ENCODE measurements around the gene ABHD16A. TPM values are rescaled to one million over a fixed set of nuclear protein-coding genes. Genes with fewer than 3 reads are reported as not detected.
A peak's percentile ranks its signal among the peaks of the same experiment; 100 is the strongest.

Gene ABHD16A
- total RNA-seq, 1 donor from 2014 or later = 54.7 TPM

DNA sequence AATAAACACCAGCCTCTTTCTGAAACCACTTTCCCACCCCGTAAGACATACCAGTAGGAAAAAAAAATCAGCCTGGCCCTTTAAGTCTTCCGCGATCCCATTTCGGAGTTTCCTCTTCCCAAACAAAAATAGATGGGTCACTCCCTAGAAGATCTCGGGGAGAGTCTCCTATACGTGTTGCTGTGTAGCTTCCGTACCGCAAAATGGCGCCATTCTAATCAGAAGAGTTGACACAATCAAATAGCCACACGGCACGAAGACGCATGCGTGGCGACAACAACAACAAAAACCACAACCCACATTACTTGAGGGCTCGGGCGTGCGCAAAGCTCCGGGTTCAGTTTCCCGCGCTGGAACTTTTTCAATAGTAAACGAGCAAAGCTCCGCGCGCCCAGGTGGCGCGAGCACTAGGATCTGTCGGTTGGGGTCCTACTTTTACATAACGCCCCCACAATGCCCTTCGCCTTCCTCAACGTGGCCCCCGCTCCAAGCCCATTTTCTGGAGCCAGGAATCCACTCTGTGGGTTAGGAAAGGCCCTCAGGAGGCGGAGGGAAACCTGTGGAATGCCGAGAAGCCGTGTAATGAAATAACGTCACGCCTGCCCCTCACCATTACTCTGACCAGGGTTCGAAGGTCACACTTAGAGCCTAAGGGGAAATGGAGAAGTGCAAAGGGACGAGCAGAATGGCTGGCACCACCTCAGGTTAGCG, 38.2 kb downstream of the ABHD16A start, which contains the start of gene GPANK1:
GPANK1 (minus strand) TSS at position 208 of the 711 bp plus-strand sequence. CDS start 519 bp downstream, outside the sequence.
- peak; percentile 59 for DNase-seq (ENCODE audit: low spot score)
- H3K27ac Mint-ChIP-seq (ENCODE audit: unreplicated experiment) = peak within 1 kb of the TSS; percentile 97
- H3K4me3 Mint-ChIP-seq (ENCODE audit: unreplicated experiment) = peak within 1 kb of the TSS; percentile 97
- H3K27me3 Mint-ChIP-seq (ENCODE audit: unreplicated experiment) = peaks cover 5% of the 10 kb centered on the region
- TF ChIP-seq, protein P1, sequence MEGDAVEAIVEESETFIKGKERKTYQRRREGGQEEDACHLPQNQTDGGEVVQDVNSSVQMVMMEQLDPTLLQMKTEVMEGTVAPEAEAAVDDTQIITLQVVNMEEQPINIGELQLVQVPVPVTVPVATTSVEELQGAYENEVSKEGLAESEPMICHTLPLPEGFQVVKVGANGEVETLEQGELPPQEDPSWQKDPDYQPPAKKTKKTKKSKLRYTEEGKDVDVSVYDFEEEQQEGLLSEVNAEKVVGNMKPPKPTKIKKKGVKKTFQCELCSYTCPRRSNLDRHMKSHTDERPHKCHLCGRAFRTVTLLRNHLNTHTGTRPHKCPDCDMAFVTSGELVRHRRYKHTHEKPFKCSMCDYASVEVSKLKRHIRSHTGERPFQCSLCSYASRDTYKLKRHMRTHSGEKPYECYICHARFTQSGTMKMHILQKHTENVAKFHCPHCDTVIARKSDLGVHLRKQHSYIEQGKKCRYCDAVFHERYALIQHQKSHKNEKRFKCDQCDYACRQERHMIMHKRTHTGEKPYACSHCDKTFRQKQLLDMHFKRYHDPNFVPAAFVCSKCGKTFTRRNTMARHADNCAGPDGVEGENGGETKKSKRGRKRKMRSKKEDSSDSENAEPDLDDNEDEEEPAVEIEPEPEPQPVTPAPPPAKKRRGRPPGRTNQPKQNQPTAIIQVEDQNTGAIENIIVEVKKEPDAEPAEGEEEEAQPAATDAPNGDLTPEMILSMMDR (IDR thresholded peaks at IDR 0.05; ENCODE audit: unreplicated experiment) = no peak
- H3K4me1 Mint-ChIP-seq (ENCODE audit: unreplicated experiment) = peaks cover 27% of the 10 kb centered on the region
- no peaks in the 10 kb centered on the region for H3K9me3 Mint-ChIP-seq (ENCODE audit: unreplicated experiment)
- H3K36me3 Mint-ChIP-seq (ENCODE audit: low read depth, unreplicated experiment) = peaks cover 14% of the 10 kb centered on the region

- H3K4me3 Mint-ChIP-seq (ENCODE audit: unreplicated experiment) = peak overlapping the region; percentile 97
- peak overlapping the region; percentile 97 for H3K27ac Mint-ChIP-seq (ENCODE audit: unreplicated experiment)
- DNase-seq (ENCODE audit: low spot score) = no peak
- peaks cover 13% of the 10 kb centered on the region for H3K36me3 Mint-ChIP-seq (ENCODE audit: low read depth, unreplicated experiment)
- TF ChIP-seq, protein P1 (IDR thresholded peaks at IDR 0.05; ENCODE audit: unreplicated experiment) = no peak
- H3K9me3 Mint-ChIP-seq (ENCODE audit: unreplicated experiment) = no peaks in the 10 kb centered on the region
- H3K4me1 Mint-ChIP-seq (ENCODE audit: unreplicated experiment) = peaks cover 30% of the 10 kb centered on the region
- H3K27me3 Mint-ChIP-seq (ENCODE audit: unreplicated experiment) = peaks cover 5% of the 10 kb centered on the region
Observed at GRCh38 chr6:31663961-31664789, 38.9 kb downstream of the ABHD16A start.

DNA sequence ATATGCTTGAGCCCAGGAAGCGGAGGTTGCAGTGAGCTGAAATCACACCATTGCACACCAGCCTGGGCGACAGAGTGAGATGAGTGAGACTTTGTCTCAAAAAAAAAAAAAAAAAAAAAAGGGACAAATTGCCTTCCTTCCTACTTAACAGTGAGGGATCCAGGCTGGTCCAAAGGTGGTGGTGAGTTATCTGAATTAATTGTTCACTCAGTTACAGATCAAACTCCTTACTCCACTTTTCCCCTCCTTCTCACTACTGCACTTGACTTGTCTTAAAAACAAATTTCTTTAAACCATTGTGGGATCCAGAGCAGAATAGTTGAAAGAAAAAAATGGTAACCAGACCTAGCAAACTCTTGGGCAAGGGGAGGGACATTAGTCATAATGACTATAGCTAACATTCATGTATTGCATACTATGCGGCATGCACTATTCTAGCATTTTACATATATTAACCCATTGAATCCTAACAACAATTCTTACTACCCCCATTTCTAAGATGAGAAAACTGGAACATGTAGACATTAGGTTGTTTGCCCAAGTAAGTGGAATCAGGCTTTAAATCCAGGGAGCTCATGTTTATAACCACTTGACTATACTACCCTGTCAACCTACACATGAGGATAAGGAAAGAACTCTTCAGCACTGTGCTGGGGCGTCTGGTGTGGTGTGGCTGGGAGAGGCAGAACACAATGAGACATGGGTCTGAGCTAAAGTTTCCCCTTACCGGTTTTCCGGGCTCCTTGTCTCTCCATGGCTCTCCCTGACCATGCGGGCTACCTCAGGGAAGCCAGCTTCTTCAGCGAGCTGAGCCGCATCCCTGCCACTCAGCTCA, 39.8 kb downstream of the ABHD16A start:
- peaks cover 9% of the 10 kb centered on the region for H3K27me3 Mint-ChIP-seq (ENCODE audit: unreplicated experiment)
- H3K36me3 Mint-ChIP-seq (ENCODE audit: low read depth, unreplicated experiment) = peaks cover 13% of the 10 kb centered on the region
- no peak for DNase-seq (ENCODE audit: low spot score)
- H3K27ac Mint-ChIP-seq (ENCODE audit: unreplicated experiment) = peak overlapping the region; percentile 97
- H3K4me3 Mint-ChIP-seq (ENCODE audit: unreplicated experiment) = peak overlapping the region; percentile 97
- TF ChIP-seq, protein P1 (IDR thresholded peaks at IDR 0.05; ENCODE audit: unreplicated experiment) = no peak
- H3K9me3 Mint-ChIP-seq (ENCODE audit: unreplicated experiment) = no peaks in the 10 kb centered on the region
- peaks cover 32% of the 10 kb centered on the region for H3K4me1 Mint-ChIP-seq (ENCODE audit: unreplicated experiment)

GRCh38 chr6:31662124-31662723, 40.9 kb downstream of the ABHD16A start:
- no peak for DNase-seq (ENCODE audit: low spot score)
- H3K9me3 Mint-ChIP-seq (ENCODE audit: unreplicated experiment) = no peaks in the 10 kb centered on the region
- H3K27ac Mint-ChIP-seq (ENCODE audit: unreplicated experiment) = no peak overlapping the region
- TF ChIP-seq, protein P1 (IDR thresholded peaks at IDR 0.05; ENCODE audit: unreplicated experiment) = no peak
- peaks cover 39% of the 10 kb centered on the region for H3K4me1 Mint-ChIP-seq (ENCODE audit: unreplicated experiment)
- H3K27me3 Mint-ChIP-seq (ENCODE audit: unreplicated experiment) = peaks cover 10% of the 10 kb centered on the region
- H3K4me3 Mint-ChIP-seq (ENCODE audit: unreplicated experiment) = peak overlapping the region; percentile 69
- H3K36me3 Mint-ChIP-seq (ENCODE audit: low read depth, unreplicated experiment) = peaks cover 8% of the 10 kb centered on the region
